ENCODE results near the gene CCR7.
"Not testable (repeated sequence)": the region's sequence is repeated elsewhere in the genome, so short reads cannot be mapped to it uniquely, and the experiment has no call there.

DNA sequence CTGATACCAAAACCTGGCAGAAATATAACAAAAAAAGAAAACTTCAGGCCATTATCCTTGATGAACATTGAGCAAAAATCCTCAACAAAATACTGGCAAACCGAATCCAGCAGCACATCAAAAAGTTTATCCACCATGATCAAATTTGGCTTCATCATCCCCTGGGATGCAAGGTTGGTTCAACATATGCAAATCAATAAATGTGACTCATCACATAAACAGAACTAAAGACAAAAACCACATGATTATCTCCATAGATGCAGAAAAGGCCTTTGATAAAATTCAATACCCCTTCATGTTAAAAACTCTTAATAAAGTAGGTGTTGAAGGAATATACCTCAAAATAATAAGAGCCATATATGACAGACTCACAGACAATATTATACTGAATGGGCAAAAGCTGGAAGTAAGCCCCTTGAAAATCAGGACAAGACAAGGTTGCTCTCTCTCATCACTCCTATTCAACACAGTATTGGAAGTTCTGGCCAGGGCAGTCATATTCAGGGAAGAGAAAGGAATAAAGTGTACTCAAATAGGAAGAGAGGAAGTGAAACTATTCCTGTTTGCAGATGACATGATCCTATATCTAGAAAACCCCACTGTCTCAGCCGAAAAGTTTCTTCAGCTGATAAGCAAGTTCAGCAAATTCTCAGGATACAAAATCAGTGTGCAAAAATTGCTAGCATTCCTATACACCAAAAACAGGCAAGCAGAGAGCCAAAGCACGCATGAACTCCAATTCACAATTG lies 7.1 kb upstream of the CCR7 start:
- TF ChIP-seq, protein P1, sequence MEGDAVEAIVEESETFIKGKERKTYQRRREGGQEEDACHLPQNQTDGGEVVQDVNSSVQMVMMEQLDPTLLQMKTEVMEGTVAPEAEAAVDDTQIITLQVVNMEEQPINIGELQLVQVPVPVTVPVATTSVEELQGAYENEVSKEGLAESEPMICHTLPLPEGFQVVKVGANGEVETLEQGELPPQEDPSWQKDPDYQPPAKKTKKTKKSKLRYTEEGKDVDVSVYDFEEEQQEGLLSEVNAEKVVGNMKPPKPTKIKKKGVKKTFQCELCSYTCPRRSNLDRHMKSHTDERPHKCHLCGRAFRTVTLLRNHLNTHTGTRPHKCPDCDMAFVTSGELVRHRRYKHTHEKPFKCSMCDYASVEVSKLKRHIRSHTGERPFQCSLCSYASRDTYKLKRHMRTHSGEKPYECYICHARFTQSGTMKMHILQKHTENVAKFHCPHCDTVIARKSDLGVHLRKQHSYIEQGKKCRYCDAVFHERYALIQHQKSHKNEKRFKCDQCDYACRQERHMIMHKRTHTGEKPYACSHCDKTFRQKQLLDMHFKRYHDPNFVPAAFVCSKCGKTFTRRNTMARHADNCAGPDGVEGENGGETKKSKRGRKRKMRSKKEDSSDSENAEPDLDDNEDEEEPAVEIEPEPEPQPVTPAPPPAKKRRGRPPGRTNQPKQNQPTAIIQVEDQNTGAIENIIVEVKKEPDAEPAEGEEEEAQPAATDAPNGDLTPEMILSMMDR (conservative IDR thresholded peaks at IDR 0.05; ENCODE audit: low read depth, low read length): not testable (repeated sequence)
- not testable (repeated sequence) for TF ChIP-seq MXI1 (IDR thresholded peaks at IDR 0.05; ENCODE audit: borderline replicate concordance, low read depth, low read length); FOS (IDR thresholded peaks at IDR 0.05; ENCODE audit: low read depth, low read length); CHD1 (IDR thresholded peaks at IDR 0.05; ENCODE audit: low read depth, low read length); RFX5 (IDR thresholded peaks at IDR 0.05; ENCODE audit: low read depth, low read length); RCOR1 (IDR thresholded peaks at IDR 0.05; ENCODE audit: insufficient replicate concordance, low read length); RAD21 (IDR thresholded peaks at IDR 0.05; ENCODE audit: low read length); NFE2L2 (IDR thresholded peaks at IDR 0.05; ENCODE audit: low read depth, low read length)
- TF ChIP-seq, protein P2, sequence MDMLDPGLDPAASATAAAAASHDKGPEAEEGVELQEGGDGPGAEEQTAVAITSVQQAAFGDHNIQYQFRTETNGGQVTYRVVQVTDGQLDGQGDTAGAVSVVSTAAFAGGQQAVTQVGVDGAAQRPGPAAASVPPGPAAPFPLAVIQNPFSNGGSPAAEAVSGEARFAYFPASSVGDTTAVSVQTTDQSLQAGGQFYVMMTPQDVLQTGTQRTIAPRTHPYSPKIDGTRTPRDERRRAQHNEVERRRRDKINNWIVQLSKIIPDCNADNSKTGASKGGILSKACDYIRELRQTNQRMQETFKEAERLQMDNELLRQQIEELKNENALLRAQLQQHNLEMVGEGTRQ (IDR thresholded peaks at IDR 0.05; ENCODE audit: low read depth, low read length): not testable (repeated sequence)

Measured in IMR-90 (cell line).